K562 (cell line): ENCODE results near the gene GARIN5B. TPM values are rescaled to one million over a fixed set of nuclear protein-coding genes. Genes with fewer than 3 reads are reported as not detected.

Source experiments
- BHLHE40 ChIP-seq: IDR thresholded peaks from 2 replicates; pipeline ENCODE4 v1.6.1; 2011; ENCODE audit warnings: low read length, improper control_type of control experiment
- CBX1 ChIP-seq: sonication (generic); IDR thresholded peaks from 2 replicates; pipeline ENCODE4 v1.6.1; 2016; ENCODE audit warnings: antibody characterized with exemption, low read depth, mild to moderate bottlenecking
- HNRNPL ChIP-seq: fragments of 200-400 bp; formaldehyde crosslinking; IDR thresholded peaks from 2 replicates; pipeline ENCODE4 v1.6.1; 2017; ENCODE audit warnings: low read depth, mild to moderate bottlenecking, low read length
- MTA1 ChIP-seq: fragments of 450-650 bp; IDR thresholded peaks from 2 replicates; pipeline ENCODE4 v1.6.1; 2017; ENCODE audit warnings: borderline replicate concordance
- NR3C1 ChIP-seq: sonication (generic); formaldehyde crosslinking; IDR thresholded peaks from 2 replicates; pipeline ENCODE4 v1.8.1; 2022; ENCODE audit warnings: missing genetic modification reagents
- PHF21A ChIP-seq: fragments of 450-650 bp; IDR thresholded peaks from 2 replicates; pipeline ENCODE4 v1.6.1; 2017; ENCODE audit warnings: low read depth, borderline replicate concordance
- PHF8 ChIP-seq: fragments of 200-600 bp; sonication (generic); IDR thresholded peaks from 2 replicates; pipeline ENCODE4 v1.6.1; 2012; ENCODE audit warnings: mixed run types, mild to moderate bottlenecking, inconsistent platforms, low read length, moderate library complexity, borderline replicate concordance
- POLR2G ChIP-seq: fragments of 200-400 bp; formaldehyde crosslinking; IDR thresholded peaks from 2 replicates; pipeline ENCODE4 v1.6.1; 2017; ENCODE audit warnings: low read depth, mild to moderate bottlenecking, antibody characterized with exemption, low read length, moderate library complexity
- PPARD ChIP-seq: fragments of 250-450 bp; sonication (Bioruptor Pico); IDR thresholded peaks from 2 replicates; pipeline ENCODE4 v1.8.0; 2022; ENCODE audit warnings: inconsistent platforms, mild to moderate bottlenecking, moderate library complexity
- PREB ChIP-seq: sonication (generic); formaldehyde crosslinking; IDR thresholded peaks from 2 replicates; pipeline ENCODE4 v1.8.1; 2023; ENCODE audit warnings: mild to moderate bottlenecking, missing genetic modification reagents
- RBM39 ChIP-seq: fragments of 200-400 bp; formaldehyde crosslinking; optimal IDR thresholded peaks from 2 replicates; pipeline ENCODE3; 2018; ENCODE audit warnings: low read depth, low read length
- SMARCC2 ChIP-seq: fragments of 450-650 bp; IDR thresholded peaks from 2 replicates; pipeline ENCODE4 v1.6.1; 2017; ENCODE audit warnings: antibody characterized with exemption, moderate library complexity, mild to moderate bottlenecking, low read depth
- TCF7L2 ChIP-seq: fragments of 150-350 bp; IDR thresholded peaks from 2 replicates; pipeline ENCODE4 v1.6.1; 2016; ENCODE audit warnings: low read depth, mild to moderate bottlenecking, low read length, moderate library complexity
- TCFL5 ChIP-seq: fragments of 250-450 bp; sonication (Bioruptor Pico); conservative IDR thresholded peaks from 2 replicates; pipeline ENCODE4 v1.6.1; 2021; ENCODE audit warnings: mild to moderate bottlenecking, moderate library complexity, matching md5 sums
- YY1 ChIP-seq, 3 experiments: IDR thresholded peaks; 2 replicates each; pipeline ENCODE4 v1.6.1; 2011; ENCODE audit warnings: low read length in 2 of 3, mild to moderate bottlenecking in 2 of 3, moderate library complexity in 2 of 3, borderline replicate concordance in 1 of 3, control low read depth in 1 of 3, low read depth in 1 of 3; ENCODE audit not compliant: insufficient read depth in 3 of 3, insufficient replicate concordance in 2 of 3, control insufficient read depth in 1 of 3, insufficient read length in 1 of 3; ENCODE audit errors: extremely low read depth in 1 of 3
- ZBED1 ChIP-seq: IDR thresholded peaks from 2 replicates; pipeline ENCODE4 v1.6.1; 2014
- ZBTB26 ChIP-seq: fragments of 450-650 bp; formaldehyde crosslinking; IDR thresholded peaks from 2 replicates; pipeline ENCODE4 v1.4.0; 2022; ENCODE audit warnings: missing genetic modification characterization
- ZNF232 ChIP-seq: sonication (generic); formaldehyde crosslinking; IDR thresholded peaks from 2 replicates; pipeline ENCODE4 v1.8.0; 2022; ENCODE audit warnings: mild to moderate bottlenecking, missing genetic modification reagents
- ZNF589 ChIP-seq: fragments of 200-800 bp; sonication (Bioruptor generic); IDR thresholded peaks from 2 replicates; pipeline ENCODE4 v1.6.1; 2016; ENCODE audit warnings: low read depth, missing genetic modification characterization, missing compliant biosample characterization
- ZNF77 ChIP-seq: fragments of 250-450 bp; sonication (Bioruptor Pico); IDR thresholded peaks from 2 replicates; pipeline ENCODE4 v1.5.0; 2020
- polyA plus RNA-seq, 8 experiments: library from polyadenylated mRNA; depleted of rRNA in 4 of 8; stranded (reverse) in 5 of 8; unstranded in 3 of 8; fragments of >200 nt; fragmentation: Nextera tagmentation in 2 of 8; fragmentation: Illumina TruSeq in 1 of 8; extraction: Ambion mirVana in 2 of 8; extraction: Trizol in 1 of 8; gene quantifications; 2 replicates each; pipeline versions ENCODE4 v1.2.1 to v1.2.3, GENCODE V29; 2011 to 2014; ENCODE audit warnings: inconsistent platforms in 1 of 8, missing spikeins in 1 of 8
- total RNA-seq, 7 experiments: library from RNA; depleted of rRNA in 6 of 7; stranded (reverse); fragments of >200 nt in 6 of 7; fragmentation: Illumina TruSeq in 2 of 7; extraction: Trizol in 2 of 7; gene quantifications; 2 replicates each; pipeline versions ENCODE4 v1.2.1 to v1.2.3, GENCODE V29; 2011 to 2021; ENCODE audit warnings: low replicate concordance in 1 of 7
- TF ChIP-seq, protein P1 (sequence below): fragments of 250-450 bp; sonication (Bioruptor Pico); IDR thresholded peaks from 2 replicates; pipeline ENCODE4 v1.5.0; 2021
- TF ChIP-seq, protein P2 (sequence below): fragments of 250-450 bp; sonication (Bioruptor Pico); IDR thresholded peaks from 2 replicates; pipeline ENCODE4 v1.9.0; 2021; ENCODE audit warnings: mild to moderate bottlenecking

The GARIN5B gene
- total and polyA plus RNA-seq, 9 of the 15 experiments (the other 6 are each of a cell fraction or from before 2014, with no cell fraction given), result not detected

DNA sequence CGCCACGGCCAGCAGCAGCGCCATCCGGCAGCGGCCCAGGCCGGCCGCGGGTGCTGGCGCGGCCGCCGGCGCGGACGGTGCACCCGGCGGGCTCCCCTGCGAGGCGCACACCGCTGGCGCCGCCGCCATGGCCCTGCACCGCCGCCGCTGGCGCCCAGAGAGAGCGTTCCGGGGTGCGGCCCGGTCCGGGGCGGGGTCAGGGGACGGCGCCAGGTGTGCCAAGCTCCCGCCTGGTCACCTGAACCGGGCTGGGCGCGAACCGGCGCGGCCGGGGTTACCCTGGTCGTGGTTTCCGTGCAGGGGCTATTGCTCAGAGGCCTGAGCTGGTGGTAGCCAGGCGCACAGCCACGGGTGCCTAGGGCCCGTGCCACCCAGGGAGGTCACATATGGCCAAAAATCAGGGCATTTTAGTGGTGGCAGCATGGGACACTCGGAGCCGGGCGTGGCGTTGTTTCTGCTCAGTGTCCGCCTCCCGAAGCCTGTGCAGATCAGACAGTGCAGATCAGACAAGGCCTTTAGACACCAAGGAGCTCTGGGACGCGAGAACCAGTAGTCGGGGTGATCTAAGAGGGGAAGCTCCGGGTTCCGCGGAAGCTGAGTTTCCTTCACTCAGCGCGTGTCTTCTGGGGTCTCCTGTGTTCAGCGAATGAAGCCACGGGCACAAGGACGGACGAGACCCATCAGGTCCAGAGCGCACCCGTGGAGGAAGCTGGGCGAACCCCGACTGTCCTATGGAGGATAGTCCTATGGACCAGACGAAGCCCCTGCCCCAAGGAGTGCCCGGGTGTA lies 21.3 kb upstream of the GARIN5B start, which contains the start of gene TMEM238 (continued):
- TF ChIP-seq RBM39 (no peak), ZNF77 (CRISPR knock-in tag) (no peak), MTA1 (no peak), YY1 (IDR thresholded peaks at IDR 0.05; ENCODE audit: borderline replicate concordance in 1 of 3, control insufficient read depth in 1 of 3, extremely low read depth in 1 of 3, insufficient read depth in 3 of 3, insufficient read length in 1 of 3, insufficient replicate concordance in 2 of 3, low read depth in 1 of 3, low read length in 2 of 3) (peak in 2 of 3 experiments; percentile 65 to 81), ZNF589 (peak; percentile 59; the same call in 1 of the 2 replicates), HNRNPL (peak; percentile 69; the same call in 1 of the 2 replicates), CBX1 (no peak), PHF8 (peak; percentile 14; the same call in 1 of the 2 replicates), POLR2G (peak; percentile 63), SMARCC2 (no peak), ZBED1 (no peak), TCFL5 (CRISPR knock-in tag) (no peak), ZNF232 (CRISPR knock-in tag) (0 out of 2 replicates have a peak, but pooled peaks have one; percentile 54), PREB (CRISPR knock-in tag) (0 out of 2 replicates have a peak, but pooled peaks have one; percentile 20), ZBTB26 (CRISPR knock-in tag) (no peak), PHF21A (0 out of 2 replicates have a peak, but pooled peaks have one; percentile 19), NR3C1 (CRISPR knock-in tag) (no peak), TCF7L2 (no peak), BHLHE40 (no peak), PPARD (CRISPR knock-in tag) (no peak)
- TF ChIP-seq, protein P1, sequence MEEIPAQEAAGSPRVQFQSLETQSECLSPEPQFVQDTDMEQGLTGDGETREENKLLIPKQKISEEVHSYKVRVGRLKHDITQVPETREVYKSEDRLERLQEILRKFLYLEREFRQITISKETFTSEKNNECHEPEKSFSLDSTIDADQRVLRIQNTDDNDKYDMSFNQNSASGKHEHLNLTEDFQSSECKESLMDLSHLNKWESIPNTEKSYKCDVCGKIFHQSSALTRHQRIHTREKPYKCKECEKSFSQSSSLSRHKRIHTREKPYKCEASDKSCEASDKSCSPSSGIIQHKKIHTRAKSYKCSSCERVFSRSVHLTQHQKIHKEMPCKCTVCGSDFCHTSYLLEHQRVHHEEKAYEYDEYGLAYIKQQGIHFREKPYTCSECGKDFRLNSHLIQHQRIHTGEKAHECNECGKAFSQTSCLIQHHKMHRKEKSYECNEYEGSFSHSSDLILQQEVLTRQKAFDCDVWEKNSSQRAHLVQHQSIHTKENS (CRISPR knock-in tag), result no peak
- TF ChIP-seq, protein P2, sequence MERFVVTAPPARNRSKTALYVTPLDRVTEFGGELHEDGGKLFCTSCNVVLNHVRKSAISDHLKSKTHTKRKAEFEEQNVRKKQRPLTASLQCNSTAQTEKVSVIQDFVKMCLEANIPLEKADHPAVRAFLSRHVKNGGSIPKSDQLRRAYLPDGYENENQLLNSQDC (CRISPR knock-in tag), result no peak
